Mesothelial cell of epicardium (in vitro differentiated cells): ENCODE data around the gene HSF4. TPM values are rescaled to one million over a fixed set of nuclear protein-coding genes. Genes with fewer than 3 reads are reported as not detected.
A peak's percentile ranks its signal among the peaks of the same experiment; 100 is the strongest.

Experiments
- DNase-seq, 2 experiments: peaks; one replicate each; pipeline ENCODE4 v3.0.0; 2021; ENCODE audit warnings: low spot score in 2 of 2; ENCODE audit not compliant: unreplicated experiment in 2 of 2
- H3K27ac Mint-ChIP-seq: 2 replicates; pipeline ENCODE4 v1.8.0; 2021; ENCODE audit warnings: mixed read lengths
- H3K27me3 Mint-ChIP-seq: 2 replicates; pipeline ENCODE4 v1.8.0; 2021; ENCODE audit warnings: low read depth, mixed read lengths
- H3K36me3 Mint-ChIP-seq: 2 replicates; pipeline ENCODE4 v1.8.0; 2021; ENCODE audit warnings: mixed read lengths
- H3K4me1 Mint-ChIP-seq: 2 replicates; pipeline ENCODE4 v1.8.0; 2021; ENCODE audit warnings: mixed read lengths
- H3K4me3 Mint-ChIP-seq: 2 replicates; pipeline ENCODE4 v1.8.0; 2021; ENCODE audit warnings: mild to moderate bottlenecking, moderate library complexity, mixed read lengths
- H3K9me3 Mint-ChIP-seq: 2 replicates; pipeline ENCODE4 v1.8.0; 2021; ENCODE audit warnings: mixed read lengths
- CTCF ChIP-seq: fragments of 200-600 bp; sonication (generic); IDR thresholded peaks from one replicate; pipeline ENCODE4 v1.5.0; 2021; ENCODE audit warnings: antibody characterized with exemption; ENCODE audit not compliant: unreplicated experiment
- total RNA-seq: library from RNA; stranded (reverse); gene quantifications from 3 replicates; pipeline ENCODE4 v1.2.1, GENCODE V29; 2021

HSF4 gene
- total RNA-seq, 1 donor from 2014 or later = 10.7 TPM

DNA sequence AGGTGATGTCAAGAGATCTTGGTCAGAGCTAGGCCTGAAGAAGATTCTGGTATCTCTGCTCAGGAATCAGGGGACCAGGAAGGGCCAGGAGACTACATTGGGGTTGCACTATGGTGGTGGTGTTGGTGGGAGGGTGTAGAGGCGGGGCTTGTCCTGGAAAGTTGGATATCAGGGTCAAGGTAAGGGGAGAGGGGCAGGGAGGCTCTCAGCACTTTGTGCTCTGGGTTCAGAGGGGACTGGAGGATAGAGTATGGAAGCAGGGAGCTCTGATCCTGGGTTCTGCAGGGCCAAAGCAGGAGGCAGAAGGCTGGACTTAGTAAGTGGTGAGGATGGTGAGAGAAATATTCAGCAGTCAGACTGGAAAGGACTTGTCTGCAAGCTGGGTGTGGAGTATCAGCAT is 8.8 kb downstream of the HSF4 start:
- peaks cover 54% of the 10 kb centered on the region for H3K27me3 Mint-ChIP-seq
- no peak for TF ChIP-seq CTCF
- peak overlapping the region; percentile 66 for H3K4me3 Mint-ChIP-seq
- H3K9me3 Mint-ChIP-seq = no peaks in the 10 kb centered on the region
- DNase-seq = no peak
- peaks cover 39% of the 10 kb centered on the region for H3K4me1 Mint-ChIP-seq
- no peaks in the 10 kb centered on the region for H3K36me3 Mint-ChIP-seq
- H3K27ac Mint-ChIP-seq = no peak overlapping the region

DNA sequence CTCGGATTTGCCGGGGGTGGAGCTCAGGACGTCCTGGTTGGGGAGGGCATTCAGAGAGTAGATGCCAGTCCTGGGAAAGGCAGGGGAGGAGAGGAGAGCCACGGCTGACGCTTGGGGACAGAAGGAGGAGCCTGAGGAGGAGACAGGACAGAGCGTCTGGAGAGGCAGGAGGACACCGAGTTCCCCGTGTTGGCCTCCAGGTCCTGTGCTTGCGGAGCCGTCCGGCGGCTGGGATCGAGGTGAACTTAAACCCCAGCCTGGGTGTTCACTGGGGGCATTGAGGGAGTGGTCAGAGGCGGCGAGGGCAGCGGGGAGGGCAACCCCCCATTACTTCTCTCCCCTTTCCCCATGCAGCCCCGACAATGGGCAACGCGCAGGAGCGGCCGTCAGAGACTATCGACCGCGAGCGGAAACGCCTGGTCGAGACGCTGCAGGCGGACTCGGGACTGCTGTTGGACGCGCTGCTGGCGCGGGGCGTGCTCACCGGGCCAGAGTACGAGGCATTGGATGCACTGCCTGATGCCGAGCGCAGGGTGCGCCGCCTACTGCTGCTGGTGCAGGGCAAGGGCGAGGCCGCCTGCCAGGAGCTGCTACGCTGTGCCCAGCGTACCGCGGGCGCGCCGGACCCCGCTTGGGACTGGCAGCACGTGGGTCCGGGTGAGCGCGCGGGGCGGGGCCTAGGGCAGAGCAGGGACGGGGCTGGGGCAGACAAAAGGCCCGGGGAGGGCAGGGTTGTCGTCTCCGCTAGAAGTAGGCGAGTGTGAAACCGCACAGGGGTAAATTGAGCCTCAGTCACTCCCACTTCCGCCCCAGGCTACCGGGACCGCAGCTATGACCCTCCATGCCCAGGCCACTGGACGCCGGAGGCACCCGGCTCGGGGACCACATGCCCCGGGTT is 9.5 kb downstream of the HSF4 start:
- DNase-seq = no peak
- no peak overlapping the region for H3K27ac Mint-ChIP-seq
- peak overlapping the region; percentile 66 for H3K4me3 Mint-ChIP-seq
- H3K4me1 Mint-ChIP-seq = peaks cover 46% of the 10 kb centered on the region
- H3K9me3 Mint-ChIP-seq = no peaks in the 10 kb centered on the region
- H3K27me3 Mint-ChIP-seq = peaks cover 51% of the 10 kb centered on the region
- TF ChIP-seq CTCF = no peak
- H3K36me3 Mint-ChIP-seq = peaks cover 3% of the 10 kb centered on the region

GRCh38 chr16:67174706-67175231 is 10.2 kb downstream of the HSF4 start:
- Mint-ChIP-seq H3K4me3 (no peak overlapping the region), H3K36me3 (peaks cover 3% of the 10 kb centered on the region), H3K27me3 (peaks cover 44% of the 10 kb centered on the region), H3K4me1 (peaks cover 41% of the 10 kb centered on the region), H3K9me3 (no peaks in the 10 kb centered on the region), H3K27ac (no peak overlapping the region)
- no peak for DNase-seq
- no peak for TF ChIP-seq CTCF

GRCh38 chr16:67176662-67177061 is 12.1 kb downstream of the HSF4 start:
- H3K9me3 Mint-ChIP-seq = no peaks in the 10 kb centered on the region
- peaks cover 3% of the 10 kb centered on the region for H3K36me3 Mint-ChIP-seq
- H3K27ac Mint-ChIP-seq = no peak overlapping the region
- H3K27me3 Mint-ChIP-seq = peaks cover 40% of the 10 kb centered on the region
- H3K4me1 Mint-ChIP-seq = peaks cover 26% of the 10 kb centered on the region
- peak overlapping the region; percentile 3 for H3K4me3 Mint-ChIP-seq
- no peak for TF ChIP-seq CTCF
- DNase-seq = no peak

DNA sequence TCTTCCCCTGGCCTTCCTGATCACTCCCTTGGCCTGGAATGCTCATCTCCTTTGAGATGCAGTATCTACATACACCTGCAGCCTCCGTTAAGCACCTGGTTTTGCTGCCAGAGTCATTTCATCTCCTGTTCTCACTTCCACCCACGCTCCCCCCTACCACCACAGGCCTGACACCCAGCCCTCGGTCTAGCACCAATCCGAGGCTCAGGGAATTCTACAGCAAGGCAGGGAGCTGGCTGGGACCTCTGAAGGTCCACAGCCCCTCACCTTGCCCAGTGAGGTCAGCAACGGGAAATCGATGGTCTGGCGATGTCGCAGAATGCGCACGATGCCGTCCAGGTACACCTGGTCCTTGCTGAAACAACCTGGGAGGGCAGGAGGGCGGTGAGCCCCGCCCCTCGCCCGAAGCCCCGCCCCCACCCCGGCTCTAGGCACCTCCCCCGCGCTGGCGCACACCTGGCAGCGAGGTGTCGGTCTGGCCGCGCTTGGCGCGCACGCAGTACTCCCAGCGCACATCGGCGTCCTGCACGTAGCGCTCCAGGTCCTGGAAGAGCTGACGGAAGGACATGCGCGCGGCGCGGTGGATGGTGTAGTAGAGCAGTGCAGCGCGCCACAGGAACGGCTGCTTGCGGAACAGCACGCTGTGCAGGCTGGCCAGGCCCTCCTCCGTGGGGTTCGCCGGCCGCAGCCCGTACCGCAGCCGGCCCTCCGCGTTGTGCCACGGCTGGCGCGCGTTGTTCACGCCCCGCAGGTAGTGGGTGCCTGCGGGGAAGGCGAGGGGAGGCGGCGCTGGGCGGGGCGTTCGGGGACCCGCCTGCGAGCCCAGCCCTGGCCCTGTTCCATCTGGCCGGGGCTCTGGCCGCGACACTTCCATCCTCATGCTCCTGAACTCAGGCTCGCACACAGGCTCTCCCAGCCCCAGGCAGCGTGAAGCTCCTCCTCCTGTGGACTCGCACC is 13.5 kb downstream of the HSF4 start:
- no peak for TF ChIP-seq CTCF
- Mint-ChIP-seq H3K36me3 (peaks cover 3% of the 10 kb centered on the region), H3K27ac (no peak overlapping the region), H3K4me3 (peak overlapping the region; percentile 58), H3K4me1 (peaks cover 24% of the 10 kb centered on the region), H3K27me3 (peaks cover 33% of the 10 kb centered on the region), H3K9me3 (no peaks in the 10 kb centered on the region)
- DNase-seq = no peak
